Prostate gland (tissue), 2 donors: Measurements from ENCODE around the gene SVEP1.

Source experiments
- POLR2A ChIP-seq: fragments of 450-650 bp; IDR thresholded peaks from one replicate; pipeline ENCODE4 v1.6.1; 2016; ENCODE audit warnings: antibody characterized with exemption, mild to moderate bottlenecking
- POLR2AphosphoS5 ChIP-seq: sonication (generic); formaldehyde crosslinking; IDR thresholded peaks from one replicate; pipeline ENCODE4 v1.6.1; 2017; ENCODE audit warnings: antibody characterized with exemption
- TF ChIP-seq, protein P1 (sequence below), 4 experiments: fragments of 200-600 bp in 2 of 4; fragments of 450-650 bp in 2 of 4; sonication (generic) in 2 of 4; IDR thresholded peaks; 1 replicate in 3 of 4; 2 replicates in 1 of 4; pipeline ENCODE4 v1.5.1; 2016 to 2019; ENCODE audit warnings: antibody characterized with exemption in 4 of 4, mild to moderate bottlenecking in 2 of 4, moderate library complexity in 2 of 4

DNA sequence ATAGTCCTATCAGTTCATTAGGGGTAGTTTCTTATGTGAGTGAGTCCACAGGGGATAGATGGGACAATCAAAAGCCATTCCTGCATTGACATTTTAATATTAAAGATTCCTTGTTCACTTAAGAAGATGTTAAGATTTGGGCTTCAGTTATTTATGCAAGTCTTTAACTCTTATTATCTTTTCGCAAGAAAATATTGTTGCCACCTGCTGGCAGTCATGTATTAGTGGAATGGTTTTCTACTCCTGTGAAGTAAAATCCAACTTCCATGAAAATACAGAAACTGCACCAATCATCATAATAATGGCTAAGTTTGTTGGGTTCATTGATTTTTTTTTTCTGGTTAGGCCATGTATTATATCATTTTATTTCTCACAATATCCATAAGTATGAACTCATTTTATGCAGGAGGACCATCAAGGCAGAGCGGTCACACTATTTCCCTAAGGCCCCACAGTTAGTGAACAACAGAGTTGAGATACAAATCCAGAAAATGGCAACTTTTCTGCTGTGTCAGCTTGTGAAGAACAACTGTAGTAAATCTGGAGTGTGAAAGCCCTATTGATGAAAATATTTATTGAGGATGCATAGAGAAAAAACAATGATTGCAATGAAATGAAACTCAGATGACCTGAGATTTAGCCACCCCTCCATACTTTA, 153.4 kb downstream of the SVEP1 start:
- TF ChIP-seq, protein P1, sequence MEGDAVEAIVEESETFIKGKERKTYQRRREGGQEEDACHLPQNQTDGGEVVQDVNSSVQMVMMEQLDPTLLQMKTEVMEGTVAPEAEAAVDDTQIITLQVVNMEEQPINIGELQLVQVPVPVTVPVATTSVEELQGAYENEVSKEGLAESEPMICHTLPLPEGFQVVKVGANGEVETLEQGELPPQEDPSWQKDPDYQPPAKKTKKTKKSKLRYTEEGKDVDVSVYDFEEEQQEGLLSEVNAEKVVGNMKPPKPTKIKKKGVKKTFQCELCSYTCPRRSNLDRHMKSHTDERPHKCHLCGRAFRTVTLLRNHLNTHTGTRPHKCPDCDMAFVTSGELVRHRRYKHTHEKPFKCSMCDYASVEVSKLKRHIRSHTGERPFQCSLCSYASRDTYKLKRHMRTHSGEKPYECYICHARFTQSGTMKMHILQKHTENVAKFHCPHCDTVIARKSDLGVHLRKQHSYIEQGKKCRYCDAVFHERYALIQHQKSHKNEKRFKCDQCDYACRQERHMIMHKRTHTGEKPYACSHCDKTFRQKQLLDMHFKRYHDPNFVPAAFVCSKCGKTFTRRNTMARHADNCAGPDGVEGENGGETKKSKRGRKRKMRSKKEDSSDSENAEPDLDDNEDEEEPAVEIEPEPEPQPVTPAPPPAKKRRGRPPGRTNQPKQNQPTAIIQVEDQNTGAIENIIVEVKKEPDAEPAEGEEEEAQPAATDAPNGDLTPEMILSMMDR (IDR thresholded peaks at IDR 0.05): peak in 2 of 4 experiments; percentile 14 to 46
- no peak for TF ChIP-seq POLR2A
- TF ChIP-seq POLR2AphosphoS5: no peak
